ENCODE data around the gene CD38.
"Not testable (repeated sequence)": the region's sequence is repeated elsewhere in the genome, so short reads cannot be mapped to it uniquely, and the experiment has no call there.

Gene CD38

DNA sequence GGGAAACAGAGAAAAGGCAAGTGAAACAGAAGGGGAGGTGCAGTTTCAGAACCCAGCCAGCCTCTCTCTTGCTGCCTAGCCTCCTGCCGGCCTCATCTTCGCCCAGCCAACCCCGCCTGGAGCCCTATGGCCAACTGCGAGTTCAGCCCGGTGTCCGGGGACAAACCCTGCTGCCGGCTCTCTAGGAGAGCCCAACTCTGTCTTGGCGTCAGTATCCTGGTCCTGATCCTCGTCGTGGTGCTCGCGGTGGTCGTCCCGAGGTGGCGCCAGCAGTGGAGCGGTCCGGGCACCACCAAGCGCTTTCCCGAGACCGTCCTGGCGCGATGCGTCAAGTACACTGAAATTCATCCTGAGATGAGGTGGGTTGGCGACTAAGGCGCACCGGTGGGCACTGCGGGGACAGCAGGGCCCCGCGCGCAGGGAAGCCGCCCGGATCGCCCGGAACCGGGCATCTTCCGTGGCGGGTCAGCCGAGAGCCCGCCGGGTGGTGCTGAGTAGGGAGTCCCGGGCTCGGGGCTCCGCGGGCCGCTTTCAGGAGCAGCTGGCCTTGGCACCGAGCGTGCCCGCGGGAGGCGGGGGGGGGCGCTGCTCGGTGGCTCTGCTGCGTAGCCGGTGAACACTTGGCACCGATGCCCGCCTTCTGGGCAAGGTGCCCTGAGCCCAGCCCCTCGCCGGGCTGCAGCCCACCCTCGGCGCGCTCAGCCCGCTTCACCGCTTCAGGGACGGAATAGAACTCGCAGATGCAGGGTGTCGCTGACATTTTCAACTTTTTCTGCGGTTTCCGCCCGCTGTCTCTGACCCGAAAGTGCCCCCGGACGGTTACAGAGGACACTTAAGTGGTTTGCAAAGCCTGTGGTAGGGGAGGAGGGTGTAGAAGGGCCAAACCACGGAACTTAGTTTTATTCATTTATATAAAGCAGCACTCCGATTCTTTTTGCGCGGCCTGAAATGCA, at the start of gene CD38:
Gene CD38, plus strand, starts transcription at position 40 of the 953 bp plus-strand sequence. Its CDS starts 87 bp downstream, at position 127.
- TF ChIP-seq, protein P1, sequence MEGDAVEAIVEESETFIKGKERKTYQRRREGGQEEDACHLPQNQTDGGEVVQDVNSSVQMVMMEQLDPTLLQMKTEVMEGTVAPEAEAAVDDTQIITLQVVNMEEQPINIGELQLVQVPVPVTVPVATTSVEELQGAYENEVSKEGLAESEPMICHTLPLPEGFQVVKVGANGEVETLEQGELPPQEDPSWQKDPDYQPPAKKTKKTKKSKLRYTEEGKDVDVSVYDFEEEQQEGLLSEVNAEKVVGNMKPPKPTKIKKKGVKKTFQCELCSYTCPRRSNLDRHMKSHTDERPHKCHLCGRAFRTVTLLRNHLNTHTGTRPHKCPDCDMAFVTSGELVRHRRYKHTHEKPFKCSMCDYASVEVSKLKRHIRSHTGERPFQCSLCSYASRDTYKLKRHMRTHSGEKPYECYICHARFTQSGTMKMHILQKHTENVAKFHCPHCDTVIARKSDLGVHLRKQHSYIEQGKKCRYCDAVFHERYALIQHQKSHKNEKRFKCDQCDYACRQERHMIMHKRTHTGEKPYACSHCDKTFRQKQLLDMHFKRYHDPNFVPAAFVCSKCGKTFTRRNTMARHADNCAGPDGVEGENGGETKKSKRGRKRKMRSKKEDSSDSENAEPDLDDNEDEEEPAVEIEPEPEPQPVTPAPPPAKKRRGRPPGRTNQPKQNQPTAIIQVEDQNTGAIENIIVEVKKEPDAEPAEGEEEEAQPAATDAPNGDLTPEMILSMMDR (IDR thresholded peaks at IDR 0.05; ENCODE audit: low read depth, low read length, missing control alignments) = no peak
- Histone ChIP-seq H3K36me3 (replicated peaks) (no peaks in the 10 kb centered on the region), H3K4me3 (ENCODE audit: low read depth, low read length) (peak within 1 kb of the TSS; percentile 55), H3K27ac (peak within 1 kb of the TSS; percentile 39), H3K27me3 (replicated peaks) (no peaks in the 10 kb centered on the region)
- in situ Hi-C loops (cut with HindIII; ENCODE audit: low pct_ligation_motif_present, low sequenced_read_pairs) = no loop called here
- peak; percentile 28 for DNase-seq

DNA sequence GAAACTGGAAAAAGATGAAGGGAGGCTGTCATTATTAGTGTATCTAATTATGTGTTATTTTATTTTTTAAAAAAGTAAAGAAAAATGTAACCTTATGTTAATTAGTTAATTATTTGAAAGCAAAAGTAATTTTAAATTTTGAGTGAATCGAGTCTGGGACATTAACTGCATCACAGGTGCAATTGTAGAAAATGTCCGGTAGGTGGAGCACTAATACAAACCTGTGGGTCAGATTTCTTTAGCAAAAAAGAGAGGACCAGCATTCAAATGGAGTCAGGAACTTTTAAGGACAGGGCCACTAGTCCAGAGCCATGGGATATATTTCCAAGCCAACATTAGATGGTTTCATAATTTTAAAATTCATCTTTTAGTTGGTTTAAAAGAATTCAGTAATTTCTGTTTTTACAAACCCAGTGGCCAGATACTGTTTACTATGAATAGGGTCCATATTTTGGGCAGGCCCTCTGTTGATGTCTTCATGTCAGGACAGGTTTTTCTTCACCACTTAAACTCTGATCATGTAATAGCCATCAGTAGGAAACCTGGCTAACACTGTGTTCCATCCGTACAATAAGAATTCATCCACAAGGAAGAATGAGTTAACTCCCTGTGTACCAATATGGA, 48.1 kb upstream of the CD38 start:
- Histone ChIP-seq H3K4me3 (ENCODE audit: low read depth, low read length) (no peak overlapping the region), H3K36me3 (replicated peaks) (no peaks in the 10 kb centered on the region), H3K27me3 (replicated peaks) (no peaks in the 10 kb centered on the region), H3K27ac (no peak overlapping the region)
- peak; percentile 40 for DNase-seq
- in situ Hi-C loops (cut with HindIII; ENCODE audit: low pct_ligation_motif_present, low sequenced_read_pairs) = no loop called here
- TF ChIP-seq, protein P1 (IDR thresholded peaks at IDR 0.05; ENCODE audit: low read depth, low read length, missing control alignments) = peak; percentile 71

DNA sequence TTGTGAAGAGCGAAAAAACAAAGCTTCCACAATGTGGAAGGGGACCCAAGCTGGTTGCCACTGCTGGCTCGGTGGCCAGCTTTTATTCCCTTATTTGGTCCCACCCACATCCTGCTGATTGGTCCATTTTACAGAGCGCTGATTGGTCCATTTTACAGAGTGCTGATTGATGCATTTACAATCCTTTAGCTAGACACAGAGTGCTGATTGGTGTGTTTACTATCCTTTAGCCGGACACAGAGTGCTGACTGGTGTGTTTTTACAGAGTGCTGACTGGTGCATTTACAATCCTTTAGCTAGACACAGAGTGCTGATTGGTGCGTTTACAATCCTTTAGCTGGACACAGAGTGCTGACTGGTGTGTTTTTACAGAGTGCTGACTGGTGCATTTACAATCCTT, 45.1 kb upstream of the CD38 start:
- H3K27me3 ChIP-seq (replicated peaks); H3K36me3 ChIP-seq (replicated peaks); DNase-seq; H3K27ac ChIP-seq; H3K4me3 ChIP-seq (ENCODE audit: low read depth, low read length); in situ Hi-C loops (cut with HindIII; ENCODE audit: low pct_ligation_motif_present, low sequenced_read_pairs): not testable (repeated sequence)

DNA sequence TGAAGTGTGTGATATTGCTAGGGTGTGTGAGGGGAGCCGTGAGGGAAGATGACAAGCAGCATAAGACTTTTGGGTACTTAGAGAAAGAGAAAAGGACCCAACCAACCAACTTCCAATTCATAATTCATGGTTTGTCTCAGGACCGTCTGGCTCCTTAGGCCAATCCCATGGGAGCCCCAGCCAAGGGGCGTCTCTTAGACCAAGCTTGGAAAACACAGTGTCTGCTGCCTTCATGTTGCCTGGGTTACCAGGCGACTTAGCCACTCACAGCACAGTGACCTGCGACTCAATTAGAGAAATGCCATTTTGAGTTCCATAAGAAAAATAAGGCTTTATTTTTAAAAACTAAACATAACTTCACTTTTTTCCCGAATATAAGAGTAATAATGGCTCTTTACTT, 42.6 kb upstream of the CD38 start:
- no peaks in the 10 kb centered on the region for H3K27me3 ChIP-seq (replicated peaks)
- H3K36me3 ChIP-seq (replicated peaks) = no peaks in the 10 kb centered on the region
- in situ Hi-C loops (cut with HindIII; ENCODE audit: low pct_ligation_motif_present, low sequenced_read_pairs) = no loop called here
- no peak overlapping the region for H3K27ac ChIP-seq
- no peak overlapping the region for H3K4me3 ChIP-seq (ENCODE audit: low read depth, low read length)
- DNase-seq = no peak
- TF ChIP-seq, protein P1 (IDR thresholded peaks at IDR 0.05; ENCODE audit: low read depth, low read length, missing control alignments) = no peak

DNA sequence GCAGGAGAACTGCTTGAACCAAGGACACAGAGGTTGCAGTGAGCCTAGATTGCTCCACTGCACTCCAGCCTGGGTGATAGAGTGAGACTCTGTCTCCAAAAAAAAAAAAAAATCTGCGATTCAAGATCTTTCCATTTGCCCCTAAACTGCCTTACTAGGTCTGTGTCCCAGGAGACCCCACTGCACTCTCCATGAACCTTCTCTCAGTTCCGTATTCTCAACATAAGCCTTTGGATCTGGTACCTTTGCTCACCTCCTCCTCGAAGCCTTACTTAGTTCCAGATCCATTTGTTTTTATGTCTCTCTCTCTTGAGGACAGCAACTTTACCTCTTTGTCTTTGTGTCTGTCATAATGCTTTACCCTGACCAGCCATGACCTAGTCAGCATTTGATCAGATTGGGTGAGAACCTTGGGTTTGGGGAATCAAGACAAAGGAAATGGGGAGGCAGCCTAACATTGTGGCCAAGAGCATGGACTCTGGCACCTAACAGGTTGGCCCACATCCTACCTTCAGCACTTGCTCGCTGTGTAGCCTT, 41.5 kb upstream of the CD38 start:
- in situ Hi-C loops (cut with HindIII; ENCODE audit: low pct_ligation_motif_present, low sequenced_read_pairs) = no loop called here
- Histone ChIP-seq H3K27me3 (replicated peaks) (no peaks in the 10 kb centered on the region), H3K36me3 (replicated peaks) (no peaks in the 10 kb centered on the region), H3K27ac (no peak overlapping the region), H3K4me3 (ENCODE audit: low read depth, low read length) (no peak overlapping the region)
- no peak for DNase-seq
- TF ChIP-seq, protein P1 (IDR thresholded peaks at IDR 0.05; ENCODE audit: low read depth, low read length, missing control alignments) = no peak

DNA sequence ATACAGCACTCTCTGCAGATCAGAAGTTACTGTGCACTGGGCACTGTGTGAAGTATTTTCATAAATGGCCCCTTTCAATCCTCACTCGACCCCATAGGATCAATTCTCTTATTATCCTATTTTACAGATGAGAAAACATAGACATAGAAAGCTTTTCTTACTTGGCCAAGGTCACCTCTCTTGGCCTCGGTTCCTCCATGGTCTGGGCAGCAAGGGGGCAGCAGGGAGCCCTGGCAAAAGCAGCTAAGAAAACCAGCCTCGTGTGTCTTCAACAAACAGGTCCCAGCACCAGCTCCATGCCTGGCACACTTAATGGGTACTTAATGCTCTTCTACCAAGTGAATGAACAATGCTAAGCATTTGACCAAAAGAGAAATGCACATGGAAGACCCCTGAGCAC, 40.9 kb upstream of the CD38 start:
- no peak overlapping the region for H3K4me3 ChIP-seq (ENCODE audit: low read depth, low read length)
- TF ChIP-seq, protein P1 (IDR thresholded peaks at IDR 0.05; ENCODE audit: low read depth, low read length, missing control alignments) = peak; percentile 32
- in situ Hi-C loops (cut with HindIII; ENCODE audit: low pct_ligation_motif_present, low sequenced_read_pairs) = no loop called here
- no peak for DNase-seq
- H3K27me3 ChIP-seq (replicated peaks) = no peaks in the 10 kb centered on the region
- H3K27ac ChIP-seq = no peak overlapping the region
- H3K36me3 ChIP-seq (replicated peaks) = no peaks in the 10 kb centered on the region

Measured in brain microvascular endothelial cell (primary cell).